T-helper 17 cell (primary cell): ENCODE measurements around the gene PRDM16. TPM values are rescaled to one million over a fixed set of nuclear protein-coding genes. Genes with fewer than 3 reads are reported as not detected.

Source experiments
- ATAC-seq: fragments of 150-1000 bp; cut with Tn5 transposase; 2 replicates; pipeline ENCODE4 v1.10.0; 2021; ENCODE audit warnings: mild to moderate bottlenecking, moderate library complexity
- DNase-seq, 3 donors: peaks; one replicate each; pipeline versions ENCODE4 v3.0.0 to v3.0.0-alpha.2; 2020 to 2021
- H3K9me3 ChIP-seq: one replicate; pipeline ENCODE4 v1.7.0; 2013; ENCODE audit warnings: low read length, mild to moderate bottlenecking; ENCODE audit not compliant: control insufficient read depth, poor library complexity, severe bottlenecking
- H3K27ac Mint-ChIP-seq: one replicate; pipeline ENCODE4 v1.8.0; 2022; ENCODE audit warnings: mild to moderate bottlenecking, moderate library complexity, mixed read lengths
- H3K27me3 Mint-ChIP-seq: one replicate; pipeline ENCODE4 v1.8.0; 2022; ENCODE audit warnings: mixed read lengths
- H3K36me3 Mint-ChIP-seq: one replicate; pipeline ENCODE4 v1.8.0; 2022; ENCODE audit warnings: low read depth, mixed read lengths
- H3K4me1 Mint-ChIP-seq: one replicate; pipeline ENCODE4 v1.8.0; 2022; ENCODE audit warnings: mild to moderate bottlenecking, mixed read lengths
- H3K4me3 Mint-ChIP-seq: one replicate; pipeline ENCODE4 v1.8.0; 2022; ENCODE audit warnings: mild to moderate bottlenecking, moderate library complexity, mixed read lengths
- total RNA-seq, 4 donors: library from RNA in 2 of 4; stranded (reverse) in 2 of 4; gene quantifications; one replicate each; pipeline ENCODE4 v1.2.3 and lab custom pipeline; 2022 to 2026

PRDM16 gene
- total RNA-seq, 2 donors from 2014 or later: not detected

DNA sequence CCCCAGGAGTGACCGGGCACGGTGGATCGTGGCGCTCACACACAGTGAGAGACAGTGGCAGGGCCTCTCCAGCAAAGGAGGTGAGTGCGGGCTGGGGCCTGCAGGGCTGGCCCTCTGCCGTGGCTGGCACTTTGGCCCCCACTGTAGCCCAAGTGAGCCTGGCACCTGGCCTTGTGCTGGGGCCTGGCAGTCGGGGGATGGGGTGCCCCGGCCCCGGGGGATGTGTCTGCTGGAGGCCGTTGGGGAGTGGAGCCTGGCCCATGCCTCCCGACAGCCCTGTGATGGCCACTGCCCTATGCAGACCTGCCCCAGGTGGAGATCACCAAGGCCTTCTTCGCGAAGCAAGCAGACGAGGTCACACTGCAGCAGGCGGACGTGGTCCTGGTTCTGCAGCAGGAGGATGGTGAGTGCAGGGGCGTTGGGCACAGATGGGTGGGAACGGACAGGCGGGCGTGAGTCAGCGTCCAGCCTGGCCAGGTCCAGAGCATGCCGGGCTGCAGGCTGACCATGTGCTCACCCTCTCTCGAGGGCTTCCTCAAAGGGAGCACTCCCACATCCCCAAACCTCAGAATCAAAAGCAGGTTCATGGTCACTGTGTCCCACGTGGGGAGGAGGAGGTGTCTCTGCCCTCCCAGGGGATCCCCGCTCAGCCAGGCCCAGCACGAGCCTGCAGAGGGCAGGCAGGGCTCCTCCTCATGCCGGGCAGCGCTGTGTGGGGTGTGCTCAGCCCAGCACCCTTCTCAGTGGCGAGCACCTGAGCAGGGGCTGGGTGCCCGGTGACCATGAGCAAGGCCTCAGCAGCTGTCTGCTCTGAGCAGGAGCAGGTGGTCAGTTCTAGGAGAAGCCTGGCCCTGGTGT is 410.7 kb downstream of the PRDM16 start:
- Mint-ChIP-seq H3K36me3 (no peaks in the 10 kb centered on the region), H3K27me3 (no peaks in the 10 kb centered on the region), H3K4me3 (no peak overlapping the region), H3K4me1 (peaks cover 2% of the 10 kb centered on the region), H3K27ac (no peak overlapping the region)
- ATAC-seq (no peak), DNase-seq (no peak)
- H3K9me3 ChIP-seq: no peaks in the 10 kb centered on the region

DNA sequence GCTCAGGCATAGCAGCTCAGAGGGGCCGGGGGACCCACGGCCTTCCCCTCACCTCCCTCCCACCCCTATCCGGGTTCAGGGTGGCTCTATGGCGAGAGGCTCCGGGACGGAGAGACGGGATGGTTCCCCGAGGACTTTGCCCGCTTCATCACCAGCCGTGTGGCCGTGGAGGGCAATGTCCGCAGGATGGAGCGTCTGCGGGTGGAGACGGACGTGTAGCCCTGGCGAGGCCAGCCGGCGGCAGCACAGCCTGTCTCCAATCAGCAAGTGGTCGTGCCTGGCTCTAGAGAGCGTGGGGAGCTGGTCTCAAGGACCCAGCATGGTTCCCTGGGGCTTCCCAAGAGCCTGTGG is 411.3 kb downstream of the PRDM16 start:
- no peaks in the 10 kb centered on the region for H3K27me3 Mint-ChIP-seq
- H3K27ac Mint-ChIP-seq: no peak overlapping the region
- no peak overlapping the region for H3K4me3 Mint-ChIP-seq
- peaks cover 2% of the 10 kb centered on the region for H3K4me1 Mint-ChIP-seq
- ATAC-seq (no peak), DNase-seq (no peak)
- no peaks in the 10 kb centered on the region for H3K9me3 ChIP-seq
- no peaks in the 10 kb centered on the region for H3K36me3 Mint-ChIP-seq

DNA sequence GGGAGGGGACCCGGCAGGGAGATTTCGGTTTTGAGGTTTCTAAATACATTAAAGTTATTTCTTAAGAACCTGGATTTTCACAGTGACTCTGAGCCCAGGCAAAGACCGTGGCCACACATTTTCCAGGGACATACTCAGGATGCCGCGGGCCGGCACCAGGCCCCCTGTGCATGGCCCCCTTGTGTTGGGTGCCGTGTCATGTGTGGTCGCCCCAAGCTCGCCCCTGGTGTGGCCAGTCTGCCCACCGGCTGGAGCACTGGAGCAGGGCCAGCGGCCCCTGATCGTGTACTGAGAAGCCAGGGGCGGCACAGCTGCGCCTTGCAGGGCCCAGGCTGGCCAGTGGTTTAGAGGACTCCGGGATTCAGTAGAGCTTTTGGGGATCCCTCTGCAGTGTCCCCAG is 412.0 kb downstream of the PRDM16 start:
- H3K4me1 Mint-ChIP-seq: peaks cover 2% of the 10 kb centered on the region
- ATAC-seq: no peak

DNA sequence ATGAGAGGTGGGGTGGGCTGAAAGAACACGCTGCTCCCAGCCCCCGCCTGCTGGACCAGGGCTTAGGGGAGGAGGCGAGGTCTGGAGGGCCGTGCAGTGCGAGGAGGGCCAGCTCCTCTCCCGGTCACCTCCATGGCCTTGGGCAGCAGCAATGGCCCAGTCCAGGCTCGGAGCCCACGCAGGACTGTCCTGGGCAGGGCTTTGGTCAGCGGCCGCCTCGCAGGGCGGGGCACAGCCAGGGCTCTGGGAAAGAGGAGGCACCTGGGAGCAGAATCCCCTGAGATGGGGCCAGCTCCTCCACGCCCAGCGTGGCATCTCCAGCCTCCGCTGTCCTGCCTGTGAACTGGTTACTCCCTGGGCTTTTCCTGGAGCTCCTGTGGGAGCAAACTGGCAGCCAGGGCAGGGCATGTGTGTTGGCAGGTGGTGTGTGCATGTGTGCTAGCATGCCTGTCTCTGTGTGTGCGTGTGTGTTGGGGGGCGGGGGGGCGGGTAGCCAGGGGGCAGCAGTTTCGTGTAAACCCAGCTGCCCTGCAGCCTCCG is 412.9 kb downstream of the PRDM16 start:
- Mint-ChIP-seq H3K27ac (no peak overlapping the region), H3K27me3 (no peaks in the 10 kb centered on the region), H3K4me3 (no peak overlapping the region), H3K36me3 (no peaks in the 10 kb centered on the region), H3K4me1 (peaks cover 2% of the 10 kb centered on the region)
- DNase-seq: no peak
- ATAC-seq: no peak
- H3K9me3 ChIP-seq: no peaks in the 10 kb centered on the region

More for the DNA sequence above, 412.0 kb downstream of the PRDM16 start:
- H3K9me3 ChIP-seq: no peaks in the 10 kb centered on the region
- Mint-ChIP-seq H3K4me3 (no peak overlapping the region), H3K36me3 (no peaks in the 10 kb centered on the region), H3K27me3 (no peaks in the 10 kb centered on the region), H3K27ac (no peak overlapping the region)
- no peak for DNase-seq

DNA sequence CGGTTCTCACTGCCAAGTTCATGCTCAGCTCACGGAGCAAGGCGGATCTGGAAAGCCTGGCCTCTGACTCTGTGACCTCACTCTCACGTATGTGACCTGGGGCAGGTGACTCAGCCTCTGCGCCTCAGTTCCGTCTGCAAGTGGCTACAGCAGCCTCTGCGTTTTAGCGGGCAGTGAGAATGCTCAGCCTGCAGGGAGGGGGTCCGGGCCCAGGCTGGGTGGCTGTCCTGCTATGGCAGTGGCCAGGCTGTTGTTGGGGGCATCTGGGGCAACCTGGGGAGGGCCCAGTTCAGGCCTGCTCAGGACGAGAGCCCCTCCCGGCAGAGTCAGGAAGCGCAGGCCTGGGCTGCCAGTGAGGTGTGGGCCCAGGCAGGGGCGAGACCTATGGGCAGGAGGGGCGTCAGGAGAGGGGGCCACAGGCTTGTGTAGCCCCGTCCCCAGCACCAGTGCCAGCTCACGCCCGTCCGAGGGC is 413.4 kb downstream of the PRDM16 start:
- H3K36me3 Mint-ChIP-seq: no peaks in the 10 kb centered on the region
- ATAC-seq: peak; percentile 37

DNA sequence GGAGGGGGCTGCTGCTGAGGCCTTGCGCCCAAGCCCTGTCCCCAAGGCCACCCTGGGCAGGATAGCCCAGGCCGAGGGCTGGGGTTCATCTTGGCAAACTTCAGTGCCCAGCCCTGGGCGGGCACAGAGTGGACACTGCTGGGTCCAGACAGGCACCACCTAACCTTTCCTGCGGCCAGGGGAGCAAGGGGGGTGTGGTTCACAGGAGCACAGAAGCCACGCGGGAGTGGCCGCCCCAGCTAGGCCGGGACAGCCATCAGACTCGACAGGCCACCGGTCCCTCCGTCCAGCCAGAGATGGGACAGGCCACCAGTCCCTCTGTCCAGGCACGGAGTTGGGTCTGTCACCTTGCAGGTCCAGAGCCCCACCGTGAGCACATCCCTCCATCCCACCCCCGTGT is 414.4 kb downstream of the PRDM16 start:
- H3K4me1 Mint-ChIP-seq: peaks cover 2% of the 10 kb centered on the region
- no peak overlapping the region for H3K4me3 Mint-ChIP-seq
- ATAC-seq: no peak
- H3K27me3 Mint-ChIP-seq: no peaks in the 10 kb centered on the region
- no peak for DNase-seq
- H3K9me3 ChIP-seq: peaks cover under 1% of the 10 kb centered on the region
- H3K36me3 Mint-ChIP-seq: no peaks in the 10 kb centered on the region
- H3K27ac Mint-ChIP-seq: no peak overlapping the region

More for the DNA sequence above, 413.4 kb downstream of the PRDM16 start:
- H3K27ac Mint-ChIP-seq: no peak overlapping the region
- H3K4me1 Mint-ChIP-seq: peaks cover 2% of the 10 kb centered on the region
- no peaks in the 10 kb centered on the region for H3K9me3 ChIP-seq
- DNase-seq: no peak
- H3K4me3 Mint-ChIP-seq: no peak overlapping the region
- H3K27me3 Mint-ChIP-seq: no peaks in the 10 kb centered on the region

DNA sequence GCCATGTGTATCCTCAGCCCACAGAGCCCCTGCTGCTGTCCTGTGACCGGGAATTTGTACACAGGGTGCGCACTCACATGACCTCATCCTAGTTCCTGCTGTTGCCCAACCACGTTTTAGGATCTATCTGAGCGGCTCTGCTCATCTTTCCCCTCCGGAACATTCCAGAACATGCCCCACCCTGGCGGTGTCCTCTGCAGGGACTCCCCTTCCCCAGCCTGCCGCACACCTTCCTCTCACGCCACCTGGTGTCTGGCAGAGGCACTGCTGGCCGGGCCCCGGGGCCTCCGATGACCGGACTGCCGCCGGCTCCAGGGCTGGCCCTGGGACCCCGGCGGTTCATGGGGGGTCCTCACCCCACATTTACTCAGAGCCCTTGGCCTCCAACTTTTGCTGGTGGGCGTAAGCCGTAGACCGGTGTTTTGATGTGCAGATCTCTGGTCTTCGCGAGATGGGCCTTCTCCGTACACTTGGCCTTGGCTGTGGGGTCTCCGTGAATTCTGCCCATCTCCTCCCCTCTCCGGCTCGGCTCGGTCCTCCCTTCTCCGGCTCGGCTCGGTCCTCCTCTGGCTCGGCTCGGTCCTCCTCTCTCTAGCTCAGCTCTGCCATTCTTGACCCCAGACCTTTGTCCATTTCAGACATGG is 414.9 kb downstream of the PRDM16 start:
- Mint-ChIP-seq H3K27ac (no peak overlapping the region), H3K4me3 (no peak overlapping the region), H3K4me1 (peaks cover 2% of the 10 kb centered on the region), H3K27me3 (no peaks in the 10 kb centered on the region), H3K36me3 (peaks cover 1% of the 10 kb centered on the region)
- peak; percentile 50 for ATAC-seq
- peaks cover 4% of the 10 kb centered on the region for H3K9me3 ChIP-seq
- DNase-seq: peak in 1 of 3 donors; percentile 32

DNA sequence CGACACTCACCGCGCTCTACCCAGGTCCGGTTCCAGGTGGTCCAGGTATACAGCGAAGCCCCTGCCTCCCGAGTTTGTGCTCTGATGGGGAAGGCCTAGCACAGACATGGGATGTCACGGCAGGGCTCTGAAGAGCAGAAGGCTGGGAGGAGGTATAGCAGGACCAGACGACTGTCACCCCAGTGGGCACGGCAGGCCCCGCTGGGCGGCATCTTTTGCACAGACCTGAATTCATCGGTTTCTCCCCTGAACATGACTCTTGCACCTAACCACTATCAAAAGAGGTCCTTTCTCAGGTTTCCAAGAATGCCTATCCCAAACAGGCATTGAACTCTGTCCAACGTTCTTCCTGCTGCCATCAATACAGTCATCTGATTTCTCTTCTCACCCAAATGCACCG is 416.0 kb downstream of the PRDM16 start:
- DNase-seq: no peak
- H3K36me3 Mint-ChIP-seq: peaks cover 2% of the 10 kb centered on the region
- no peak for ATAC-seq
- H3K27ac Mint-ChIP-seq: no peak overlapping the region
- peaks cover 2% of the 10 kb centered on the region for H3K4me1 Mint-ChIP-seq
- H3K4me3 Mint-ChIP-seq: no peak overlapping the region
- no peaks in the 10 kb centered on the region for H3K27me3 Mint-ChIP-seq
- peaks cover 4% of the 10 kb centered on the region for H3K9me3 ChIP-seq

Other genes with a start within 250 kb of the PRDM16 start
- not detected for gene ACTRT2, start 47.7 kb upstream of the PRDM16 start, total RNA-seq